Cerebellar nuclear complex (tissue), 1 donor: ENCODE data around the gene ZNF567.

ENCODE experiments used
- DNase-seq, 2 experiments: peaks; one replicate each; lab custom pipeline; 2025; lab: John Stamatoyannopoulos, UW

ZNF567 gene

GRCh38 chr19:36750066-36750691 is 62.8 kb downstream of the ZNF567 start:
- no peak for DNase-seq
